Activated naive CD8-positive, alpha-beta T cell treated with anti-CD3 and anti-CD28 coated beads, Interleukin-2, amount 50 U/mL, for 16 hours (primary cell): ENCODE measurements around the gene SHISA4.
"Not testable (repeated sequence)": the region's sequence is repeated elsewhere in the genome, so short reads cannot be mapped to it uniquely, and the experiment has no call there.

ENCODE experiments used
- DNase-seq: peaks from one replicate; pipeline ENCODE4 v3.0.0-alpha.2; 2020; ENCODE audit warnings: low read depth, low spot score

Gene SHISA4

GRCh38 chr1:201898240-201898894, 9.7 kb downstream of the SHISA4 start:
- no peak for DNase-seq

- no peak for DNase-seq
These were observed 10.3 kb downstream of the SHISA4 start for GRCh38 chr1:201898992-201899391.

- no peak for DNase-seq
These were observed 11.2 kb downstream of the SHISA4 start for GRCh38 chr1:201899683-201900429.

GRCh38 chr1:201900476-201900875, 11.8 kb downstream of the SHISA4 start:
- DNase-seq, result no peak

GRCh38 chr1:201901036-201901435, 12.3 kb downstream of the SHISA4 start:
- not testable (repeated sequence) for DNase-seq

- DNase-seq, result no peak
These were observed 13.5 kb downstream of the SHISA4 start for GRCh38 chr1:201902198-201902597.

- DNase-seq, result no peak
These were observed 14.4 kb downstream of the SHISA4 start for GRCh38 chr1:201903135-201903534.

GRCh38 chr1:201904579-201904978, 15.9 kb downstream of the SHISA4 start:
- no peak for DNase-seq

- no peak for DNase-seq
These were observed 16.7 kb downstream of the SHISA4 start for GRCh38 chr1:201905234-201905890.

- DNase-seq, result no peak
These were observed 17.6 kb downstream of the SHISA4 start for GRCh38 chr1:201906336-201906735.

GRCh38 chr1:201907621-201908020, 18.9 kb downstream of the SHISA4 start:
- no peak for DNase-seq

GRCh38 chr1:201911826-201912571, 23.3 kb downstream of the SHISA4 start:
- DNase-seq, result no peak

GRCh38 chr1:201912832-201913231, 24.1 kb downstream of the SHISA4 start:
- no peak for DNase-seq

- no peak for DNase-seq
These were observed 25.9 kb downstream of the SHISA4 start for GRCh38 chr1:201914456-201915235.

GRCh38 chr1:201916649-201917249, 28.1 kb downstream of the SHISA4 start:
- DNase-seq, result no peak

- no peak for DNase-seq
These were observed 28.8 kb downstream of the SHISA4 start for GRCh38 chr1:201917362-201918033.

GRCh38 chr1:201918343-201918742, 29.6 kb downstream of the SHISA4 start:
- DNase-seq, result no peak

GRCh38 chr1:201921952-201922558, 33.4 kb downstream of the SHISA4 start:
- no peak for DNase-seq

- DNase-seq, result no peak
These were observed 36.5 kb downstream of the SHISA4 start for GRCh38 chr1:201925301-201925567.

GRCh38 chr1:201925981-201926645, 37.4 kb downstream of the SHISA4 start:
- DNase-seq, result no peak
